GM12892 (cell line): ENCODE measurements around the gene PLXNC1.
A peak's percentile ranks its signal among the peaks of the same experiment; 100 is the strongest.

Experiments used
- DNase-seq: peaks from one replicate; pipeline ENCODE4 v3.0.0; 2011; ENCODE audit not compliant: insufficient read length
- FAIRE-seq: peaks from 2 replicates; lab custom pipeline; 2011; peaks lifted over from hg19 to GRCh38; lab: Jason Lieb, UNC
- POLR2A ChIP-seq: IDR thresholded peaks from 2 replicates; pipeline ENCODE4 v1.6.1; 2011; ENCODE audit warnings: low read depth, low read length, control low read depth
- POLR2AphosphoS5 ChIP-seq: IDR thresholded peaks from 2 replicates; pipeline ENCODE4 v1.6.1; 2011; ENCODE audit warnings: low read depth, low read length, control low read depth
- TAF1 ChIP-seq: IDR thresholded peaks from 2 replicates; pipeline ENCODE4 v1.6.1; 2011; ENCODE audit warnings: low read depth, mild to moderate bottlenecking, control low read depth, low read length, borderline replicate concordance

The PLXNC1 gene

GRCh38 chr12:94112121-94112520 lies 36.3 kb upstream of the PLXNC1 start:
- FAIRE-seq: no peak
- TF ChIP-seq POLR2AphosphoS5 (no peak), POLR2A (no peak), TAF1 (no peak)

GRCh38 chr12:94114166-94114565 lies 34.2 kb upstream of the PLXNC1 start:
- FAIRE-seq: no peak
- TF ChIP-seq POLR2AphosphoS5: no peak
- no peak for TF ChIP-seq POLR2A
- no peak for TF ChIP-seq TAF1
- DNase-seq: no peak

More at GRCh38 chr12:94112121-94112520, 36.3 kb upstream of the PLXNC1 start:
- no peak for DNase-seq

GRCh38 chr12:94116191-94116590 lies 32.2 kb upstream of the PLXNC1 start:
- FAIRE-seq (no peak), DNase-seq (no peak)
- TF ChIP-seq TAF1 (no peak), POLR2AphosphoS5 (no peak), POLR2A (no peak)

- DNase-seq: no peak
- TF ChIP-seq POLR2AphosphoS5 (no peak), TAF1 (no peak)
- FAIRE-seq: no peak
These were observed 26.5 kb upstream of the PLXNC1 start for GRCh38 chr12:94121886-94122285.

- FAIRE-seq (no peak), DNase-seq (no peak)
- no peak for TF ChIP-seq TAF1
- no peak for TF ChIP-seq POLR2A
- no peak for TF ChIP-seq POLR2AphosphoS5
These were observed 25.8 kb upstream of the PLXNC1 start for GRCh38 chr12:94122591-94122990.

GRCh38 chr12:94123127-94123526 lies 25.2 kb upstream of the PLXNC1 start:
- no peak for TF ChIP-seq POLR2AphosphoS5
- no peak for TF ChIP-seq TAF1
- no peak for TF ChIP-seq POLR2A
- DNase-seq (no peak), FAIRE-seq (no peak)

- DNase-seq (no peak), FAIRE-seq (no peak)
- TF ChIP-seq POLR2A: no peak
- no peak for TF ChIP-seq TAF1
- no peak for TF ChIP-seq POLR2AphosphoS5
These were observed 22.3 kb upstream of the PLXNC1 start for GRCh38 chr12:94126067-94126466.

- FAIRE-seq: no peak
- no peak for DNase-seq
- no peak for TF ChIP-seq POLR2A
- TF ChIP-seq POLR2AphosphoS5: no peak
- no peak for TF ChIP-seq TAF1
These were observed 20.9 kb upstream of the PLXNC1 start for GRCh38 chr12:94127239-94128131.

- no peak for TF ChIP-seq TAF1
- no peak for TF ChIP-seq POLR2A
- TF ChIP-seq POLR2AphosphoS5: no peak
- DNase-seq (no peak), FAIRE-seq (no peak)
These were observed 20.1 kb upstream of the PLXNC1 start for GRCh38 chr12:94128280-94128679.

- FAIRE-seq: peak; percentile 89
- no peak for DNase-seq
- TF ChIP-seq POLR2A (no peak), POLR2AphosphoS5 (no peak), TAF1 (no peak)
These were observed 14.2 kb upstream of the PLXNC1 start for GRCh38 chr12:94133964-94134795.

GRCh38 chr12:94135896-94136295 lies 12.5 kb upstream of the PLXNC1 start:
- TF ChIP-seq TAF1: no peak
- TF ChIP-seq POLR2A: no peak
- no peak for TF ChIP-seq POLR2AphosphoS5
- DNase-seq (no peak), FAIRE-seq (no peak)
